ENCODE measurements around the gene HSPB7.
"Not testable (repeated sequence)": the region's sequence is repeated elsewhere in the genome, so short reads cannot be mapped to it uniquely, and the experiment has no call there.

The HSPB7 gene

DNA sequence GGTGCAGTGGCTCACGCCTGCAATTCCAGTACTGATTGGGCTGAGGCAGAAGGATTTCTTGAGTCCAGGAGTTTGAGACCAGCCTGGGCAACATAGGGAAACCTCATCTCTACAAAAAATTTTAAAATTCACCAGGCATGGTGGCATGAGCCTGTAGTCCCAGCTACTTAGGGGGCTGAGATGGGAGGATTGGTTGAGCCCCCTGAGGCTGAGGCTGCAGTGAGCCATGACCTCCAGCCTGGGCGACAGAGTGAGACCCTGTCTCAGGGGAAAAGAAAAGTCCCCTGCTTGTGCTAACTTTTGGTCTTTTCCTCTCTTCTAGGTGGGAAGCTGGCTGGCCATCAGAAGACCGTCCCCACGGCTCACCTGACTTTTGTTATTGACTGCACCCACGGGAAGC, 12.2 kb downstream of the HSPB7 start:
- TF ChIP-seq EZH2 (IDR thresholded peaks at IDR 0.05; ENCODE audit: borderline replicate concordance, low read length), result no peak
- TF ChIP-seq, protein P1, sequence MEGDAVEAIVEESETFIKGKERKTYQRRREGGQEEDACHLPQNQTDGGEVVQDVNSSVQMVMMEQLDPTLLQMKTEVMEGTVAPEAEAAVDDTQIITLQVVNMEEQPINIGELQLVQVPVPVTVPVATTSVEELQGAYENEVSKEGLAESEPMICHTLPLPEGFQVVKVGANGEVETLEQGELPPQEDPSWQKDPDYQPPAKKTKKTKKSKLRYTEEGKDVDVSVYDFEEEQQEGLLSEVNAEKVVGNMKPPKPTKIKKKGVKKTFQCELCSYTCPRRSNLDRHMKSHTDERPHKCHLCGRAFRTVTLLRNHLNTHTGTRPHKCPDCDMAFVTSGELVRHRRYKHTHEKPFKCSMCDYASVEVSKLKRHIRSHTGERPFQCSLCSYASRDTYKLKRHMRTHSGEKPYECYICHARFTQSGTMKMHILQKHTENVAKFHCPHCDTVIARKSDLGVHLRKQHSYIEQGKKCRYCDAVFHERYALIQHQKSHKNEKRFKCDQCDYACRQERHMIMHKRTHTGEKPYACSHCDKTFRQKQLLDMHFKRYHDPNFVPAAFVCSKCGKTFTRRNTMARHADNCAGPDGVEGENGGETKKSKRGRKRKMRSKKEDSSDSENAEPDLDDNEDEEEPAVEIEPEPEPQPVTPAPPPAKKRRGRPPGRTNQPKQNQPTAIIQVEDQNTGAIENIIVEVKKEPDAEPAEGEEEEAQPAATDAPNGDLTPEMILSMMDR (IDR thresholded peaks at IDR 0.05; ENCODE audit: low read length), result no peak
- no peaks in the 10 kb centered on the region for H3F3A ChIP-seq (ENCODE audit: insufficient read depth, low read length)
- no peaks in the 10 kb centered on the region for H3K9me2 ChIP-seq (ENCODE audit: low read depth, low read length)
- H2AFZ ChIP-seq (ENCODE audit: low read length), result no peak overlapping the region
- no peak overlapping the region for H3K9ac ChIP-seq (ENCODE audit: low read length)
- no peak overlapping the region for H3K27ac ChIP-seq (ENCODE audit: low read depth, low read length, poor library complexity, severe bottlenecking)
- no peaks in the 10 kb centered on the region for H3K4me1 ChIP-seq (ENCODE audit: insufficient read depth, low read length, severe bottlenecking)
- H4K20me1 ChIP-seq (ENCODE audit: insufficient read depth, low read length), result no peaks in the 10 kb centered on the region
- no peaks in the 10 kb centered on the region for H3K27me3 ChIP-seq (ENCODE audit: insufficient read depth, low read length)
- no peak overlapping the region for H3K4me3 ChIP-seq (ENCODE audit: low read depth, low read length, poor library complexity, severe bottlenecking)
- no peaks in the 10 kb centered on the region for H3K9me3 ChIP-seq (ENCODE audit: low read length)
- no peaks in the 10 kb centered on the region for H3K79me2 ChIP-seq (ENCODE audit: insufficient read depth, low read length)
- H3K4me2 ChIP-seq (ENCODE audit: low read length), result no peak overlapping the region
- no peaks in the 10 kb centered on the region for H3K36me3 ChIP-seq (ENCODE audit: insufficient read depth, low read length)

DNA sequence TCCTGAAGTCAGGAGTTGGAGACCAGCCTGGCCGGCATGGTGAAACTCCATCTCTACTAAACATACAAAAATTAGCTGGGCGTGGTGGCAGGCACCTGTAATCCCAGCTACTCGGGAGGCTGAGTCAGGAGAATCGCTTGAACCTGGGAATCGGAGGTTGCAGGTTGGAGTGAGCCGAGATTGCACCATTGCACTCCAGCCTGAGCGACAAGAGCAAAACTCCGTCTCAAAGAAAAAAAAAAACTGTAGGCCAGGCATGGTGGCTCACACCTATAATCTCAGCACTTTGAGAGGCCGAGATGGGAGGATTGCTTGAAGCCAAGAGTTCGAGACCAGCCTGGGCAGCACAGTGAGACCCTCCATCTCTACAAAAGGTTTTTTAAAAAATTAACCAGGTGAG, 16.6 kb downstream of the HSPB7 start:
- H3K9ac ChIP-seq (ENCODE audit: low read length); H3K4me3 ChIP-seq (ENCODE audit: low read depth, low read length, poor library complexity, severe bottlenecking); H3K4me1 ChIP-seq (ENCODE audit: insufficient read depth, low read length, severe bottlenecking); H2AFZ ChIP-seq (ENCODE audit: low read length); H3F3A ChIP-seq (ENCODE audit: insufficient read depth, low read length); H3K36me3 ChIP-seq (ENCODE audit: insufficient read depth, low read length); H3K27ac ChIP-seq (ENCODE audit: low read depth, low read length, poor library complexity, severe bottlenecking); H4K20me1 ChIP-seq (ENCODE audit: insufficient read depth, low read length); H3K27me3 ChIP-seq (ENCODE audit: insufficient read depth, low read length); H3K9me2 ChIP-seq (ENCODE audit: low read depth, low read length); H3K79me2 ChIP-seq (ENCODE audit: insufficient read depth, low read length); H3K9me3 ChIP-seq (ENCODE audit: low read length); H3K4me2 ChIP-seq (ENCODE audit: low read length): not testable (repeated sequence)

DNA sequence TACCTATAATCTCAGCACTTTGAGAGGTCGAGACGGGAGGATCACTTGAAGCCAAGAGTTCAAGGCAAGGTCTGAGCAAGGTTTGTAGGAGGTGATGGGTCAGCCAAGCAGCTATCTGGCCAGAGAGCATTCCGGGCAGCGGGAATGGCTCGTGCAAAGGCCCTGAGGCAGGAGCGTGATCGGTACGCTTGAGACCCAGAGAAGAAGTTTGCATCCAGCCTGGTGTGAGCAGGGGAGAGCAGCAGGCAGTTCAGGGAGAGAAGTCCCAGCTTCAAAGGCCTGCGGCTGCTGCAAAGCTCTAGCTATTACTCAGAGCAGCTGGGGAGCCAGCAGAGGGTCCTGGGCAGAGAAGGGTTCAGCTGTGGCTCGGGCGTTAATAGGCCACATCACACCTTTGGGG, 18.9 kb downstream of the HSPB7 start:
- no peaks in the 10 kb centered on the region for H3F3A ChIP-seq (ENCODE audit: insufficient read depth, low read length)
- H3K4me2 ChIP-seq (ENCODE audit: low read length), result no peak overlapping the region
- no peaks in the 10 kb centered on the region for H3K9me3 ChIP-seq (ENCODE audit: low read length)
- H3K27me3 ChIP-seq (ENCODE audit: insufficient read depth, low read length), result peaks cover 4% of the 10 kb centered on the region; the same call in 1 of the 2 replicates
- no peaks in the 10 kb centered on the region for H3K9me2 ChIP-seq (ENCODE audit: low read depth, low read length)
- no peak overlapping the region for H3K27ac ChIP-seq (ENCODE audit: low read depth, low read length, poor library complexity, severe bottlenecking)
- H4K20me1 ChIP-seq (ENCODE audit: insufficient read depth, low read length), result no peaks in the 10 kb centered on the region
- TF ChIP-seq, protein P1 (IDR thresholded peaks at IDR 0.05; ENCODE audit: low read length), result no peak
- TF ChIP-seq EZH2 (IDR thresholded peaks at IDR 0.05; ENCODE audit: borderline replicate concordance, low read length), result no peak
- no peak overlapping the region for H2AFZ ChIP-seq (ENCODE audit: low read length)
- no peaks in the 10 kb centered on the region for H3K4me1 ChIP-seq (ENCODE audit: insufficient read depth, low read length, severe bottlenecking)
- H3K36me3 ChIP-seq (ENCODE audit: insufficient read depth, low read length), result no peaks in the 10 kb centered on the region
- H3K4me3 ChIP-seq (ENCODE audit: low read depth, low read length, poor library complexity, severe bottlenecking), result no peak overlapping the region
- no peaks in the 10 kb centered on the region for H3K79me2 ChIP-seq (ENCODE audit: insufficient read depth, low read length)
- no peak overlapping the region for H3K9ac ChIP-seq (ENCODE audit: low read length)

DNA sequence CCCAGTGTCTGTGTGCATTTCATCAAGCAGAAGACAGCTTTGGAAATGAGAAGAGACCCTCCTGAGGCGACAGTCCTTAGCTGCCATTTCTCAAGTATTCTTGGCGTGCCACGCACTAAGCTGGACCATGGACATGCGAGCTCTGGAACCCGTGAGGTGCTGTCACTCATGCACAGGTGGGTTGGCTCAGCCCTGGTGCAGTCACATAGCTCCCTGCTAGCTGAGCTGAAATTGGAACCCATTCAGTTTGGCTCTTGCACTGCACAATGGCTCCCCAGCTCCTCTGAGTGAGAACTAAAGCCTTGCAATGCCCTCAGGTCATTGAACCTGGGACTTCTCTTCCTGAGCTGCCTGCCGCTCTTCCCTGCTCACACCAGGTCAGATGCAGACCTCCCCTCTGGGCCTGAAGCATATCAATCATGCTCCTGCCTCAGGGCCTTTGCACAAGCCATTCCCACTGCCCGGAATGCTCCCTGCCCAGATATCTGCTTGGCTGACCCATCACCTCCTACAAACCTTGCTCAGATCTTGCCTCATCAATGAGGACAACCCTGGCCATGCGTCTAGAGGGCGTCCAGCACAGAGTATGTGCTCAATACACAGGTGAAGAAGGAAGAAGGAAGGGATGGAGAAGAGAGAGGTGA, 20.1 kb downstream of the HSPB7 start:
- Histone ChIP-seq H3K36me3 (ENCODE audit: insufficient read depth, low read length) (no peaks in the 10 kb centered on the region), H3K9me2 (ENCODE audit: low read depth, low read length) (no peaks in the 10 kb centered on the region), H4K20me1 (ENCODE audit: insufficient read depth, low read length) (no peaks in the 10 kb centered on the region), H3K9ac (ENCODE audit: low read length) (no peak overlapping the region), H3K4me1 (ENCODE audit: insufficient read depth, low read length, severe bottlenecking) (no peaks in the 10 kb centered on the region), H3K27ac (ENCODE audit: low read depth, low read length, poor library complexity, severe bottlenecking) (no peak overlapping the region), H2AFZ (ENCODE audit: low read length) (no peak overlapping the region), H3K9me3 (ENCODE audit: low read length) (no peaks in the 10 kb centered on the region), H3K4me2 (ENCODE audit: low read length) (no peak overlapping the region), H3K27me3 (ENCODE audit: insufficient read depth, low read length) (peaks cover 11% of the 10 kb centered on the region; the same call in 1 of the 2 replicates), H3K4me3 (ENCODE audit: low read depth, low read length, poor library complexity, severe bottlenecking) (no peak overlapping the region), H3F3A (ENCODE audit: insufficient read depth, low read length) (no peaks in the 10 kb centered on the region), H3K79me2 (ENCODE audit: insufficient read depth, low read length) (no peaks in the 10 kb centered on the region)
- no peak for TF ChIP-seq EZH2 (IDR thresholded peaks at IDR 0.05; ENCODE audit: borderline replicate concordance, low read length)

Data from OCI-LY1 (cell line).